Cardiac muscle cell (in vitro differentiated cells and primary cell): ENCODE measurements around the gene PDCD2L. TPM values are rescaled to one million over a fixed set of nuclear protein-coding genes. Genes with fewer than 3 reads are reported as not detected.
A peak's percentile ranks its signal among the peaks of the same experiment; 100 is the strongest.

ENCODE experiments used
- DNase-seq, 2 donors: peaks; one replicate each; pipeline versions ENCODE4 v3.0.0 to v3.0.0-alpha.2; 2010 to 2017; ENCODE audit warnings: low read depth in 1 of 2, low spot score in 1 of 2
- H3K27ac ChIP-seq: fragments of 200-600 bp; sonication (generic); 2 replicates; pipeline ENCODE4 v1.5.1; 2016
- H3K27me3 ChIP-seq: fragments of 200-600 bp; sonication (generic); 2 replicates; pipeline ENCODE4 v1.6.0; 2016; ENCODE audit warnings: control low read depth
- H3K36me3 ChIP-seq: fragments of 200-600 bp; sonication (generic); 2 replicates; pipeline ENCODE4 v1.5.1; 2016; ENCODE audit warnings: control low read depth
- H3K4me1 ChIP-seq: fragments of 200-600 bp; sonication (generic); 2 replicates; pipeline ENCODE4 v1.8.1; 2017; ENCODE audit warnings: low read depth, mild to moderate bottlenecking, mixed run types
- H3K4me3 ChIP-seq: fragments of 200-600 bp; sonication (generic); 2 replicates; pipeline ENCODE4 v1.5.1; 2016; ENCODE audit warnings: mild to moderate bottlenecking
- H3K9me3 ChIP-seq: fragments of 200-600 bp; sonication (generic); 2 replicates; pipeline ENCODE4 v1.5.1; 2017; ENCODE audit warnings: low read depth, mild to moderate bottlenecking, control low read depth
- CTCF ChIP-seq: IDR thresholded peaks from 2 replicates; pipeline ENCODE4 v1.5.1; 2012; ENCODE audit warnings: low read depth, mild to moderate bottlenecking, low read length
- polyA plus RNA-seq: library from polyadenylated mRNA; unstranded; fragments of >200 nt; fragmentation: Nextera tagmentation; extraction: Ambion mirVana; gene quantifications from 2 replicates; pipeline ENCODE4 v1.2.1, GENCODE V29; 2016
- total RNA-seq: library from RNA; depleted of rRNA; stranded (reverse); fragments of >200 nt; gene quantifications from 2 replicates; pipeline ENCODE4 v1.2.3, GENCODE V29; 2016

The PDCD2L gene
- total and polyA plus RNA-seq, 2 experiments from 2014 or later, result 14.9 to 37.6 TPM

DNA sequence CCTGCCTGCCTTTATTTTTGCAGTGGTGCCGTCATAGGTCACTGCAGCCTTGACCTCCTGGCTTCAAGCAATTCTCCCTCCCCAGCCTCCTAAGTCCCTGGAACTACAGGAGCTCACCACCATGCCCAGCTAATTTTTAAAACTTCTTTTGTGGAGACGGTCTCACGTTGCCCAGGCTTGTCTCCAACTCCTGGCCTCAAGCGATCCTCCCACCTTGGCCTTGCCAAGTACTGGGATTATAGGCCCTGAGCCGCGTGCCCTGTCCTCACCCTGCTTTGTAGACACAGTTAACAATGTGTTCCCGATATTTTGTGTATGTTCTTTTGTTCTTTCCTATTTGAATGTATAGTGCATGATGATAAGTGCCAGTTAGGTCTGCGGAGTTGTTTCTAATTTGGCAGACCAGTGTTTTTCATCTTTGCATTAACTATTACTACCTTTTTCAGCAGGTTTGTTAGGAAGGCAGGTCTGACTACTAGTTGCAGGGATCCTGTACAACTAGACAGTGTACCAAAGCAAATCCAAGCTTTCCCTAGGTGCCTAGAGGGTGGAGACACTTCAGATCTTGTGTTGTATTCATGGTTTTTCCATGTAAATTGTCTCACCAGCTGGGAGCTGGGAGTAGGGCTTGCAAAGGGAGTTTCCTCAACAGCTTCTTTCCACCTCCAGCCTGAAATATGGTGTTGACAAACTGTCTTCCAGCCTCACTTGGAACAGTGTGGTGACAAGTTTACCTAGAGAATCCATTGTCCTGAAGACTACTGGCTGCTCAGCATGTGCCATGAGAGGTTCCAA is 67.9 kb downstream of the PDCD2L start:
- peak overlapping the region; percentile 14 for H3K27ac ChIP-seq
- H3K4me3 ChIP-seq, result no peak overlapping the region
- H3K27me3 ChIP-seq, result no peaks in the 10 kb centered on the region
- no peak for TF ChIP-seq CTCF
- no peaks in the 10 kb centered on the region for H3K9me3 ChIP-seq
- H3K4me1 ChIP-seq, result no peaks in the 10 kb centered on the region
- DNase-seq, result no peak
- peaks cover 48% of the 10 kb centered on the region for H3K36me3 ChIP-seq

DNA sequence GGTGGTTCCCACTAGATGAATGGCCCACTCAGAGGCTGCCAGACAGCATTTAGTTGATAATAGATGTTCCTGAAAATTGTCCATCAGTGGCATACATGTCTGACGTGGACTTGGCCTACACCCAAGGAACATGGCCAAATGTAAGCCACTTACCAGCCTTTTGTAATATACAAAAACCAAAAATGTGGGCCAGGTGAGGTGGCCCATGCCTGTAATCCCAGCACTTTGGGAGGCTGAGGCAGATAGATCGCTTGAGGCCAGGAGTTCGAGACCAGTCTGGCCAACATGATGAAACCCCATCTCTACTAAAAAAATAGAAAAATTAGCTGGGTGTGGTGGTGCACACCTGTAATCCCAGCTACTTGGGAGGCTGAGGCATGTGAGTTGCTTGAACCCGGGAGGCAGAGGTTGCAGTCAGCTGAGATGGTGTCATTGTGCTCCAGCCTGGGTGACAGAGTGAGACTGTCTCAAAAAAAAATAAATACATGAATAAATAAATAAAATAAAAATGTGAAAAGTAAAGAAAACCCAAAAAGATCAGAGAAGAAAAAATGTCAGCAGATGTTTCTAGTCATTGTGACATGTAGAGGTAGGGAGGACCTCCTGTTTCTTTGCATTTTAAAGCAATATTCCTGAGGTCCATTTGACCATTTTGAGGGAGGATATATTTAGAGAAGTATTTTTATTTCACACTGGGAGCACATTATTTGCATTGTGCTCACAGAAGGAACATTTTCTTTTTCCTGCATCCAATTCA is 70.2 kb downstream of the PDCD2L start:
- DNase-seq, result no peak
- Histone ChIP-seq H3K4me3 (no peak overlapping the region), H3K36me3 (peaks cover 26% of the 10 kb centered on the region), H3K4me1 (no peaks in the 10 kb centered on the region), H3K27me3 (no peaks in the 10 kb centered on the region), H3K9me3 (no peaks in the 10 kb centered on the region), H3K27ac (no peak overlapping the region)
- no peak for TF ChIP-seq CTCF

DNA sequence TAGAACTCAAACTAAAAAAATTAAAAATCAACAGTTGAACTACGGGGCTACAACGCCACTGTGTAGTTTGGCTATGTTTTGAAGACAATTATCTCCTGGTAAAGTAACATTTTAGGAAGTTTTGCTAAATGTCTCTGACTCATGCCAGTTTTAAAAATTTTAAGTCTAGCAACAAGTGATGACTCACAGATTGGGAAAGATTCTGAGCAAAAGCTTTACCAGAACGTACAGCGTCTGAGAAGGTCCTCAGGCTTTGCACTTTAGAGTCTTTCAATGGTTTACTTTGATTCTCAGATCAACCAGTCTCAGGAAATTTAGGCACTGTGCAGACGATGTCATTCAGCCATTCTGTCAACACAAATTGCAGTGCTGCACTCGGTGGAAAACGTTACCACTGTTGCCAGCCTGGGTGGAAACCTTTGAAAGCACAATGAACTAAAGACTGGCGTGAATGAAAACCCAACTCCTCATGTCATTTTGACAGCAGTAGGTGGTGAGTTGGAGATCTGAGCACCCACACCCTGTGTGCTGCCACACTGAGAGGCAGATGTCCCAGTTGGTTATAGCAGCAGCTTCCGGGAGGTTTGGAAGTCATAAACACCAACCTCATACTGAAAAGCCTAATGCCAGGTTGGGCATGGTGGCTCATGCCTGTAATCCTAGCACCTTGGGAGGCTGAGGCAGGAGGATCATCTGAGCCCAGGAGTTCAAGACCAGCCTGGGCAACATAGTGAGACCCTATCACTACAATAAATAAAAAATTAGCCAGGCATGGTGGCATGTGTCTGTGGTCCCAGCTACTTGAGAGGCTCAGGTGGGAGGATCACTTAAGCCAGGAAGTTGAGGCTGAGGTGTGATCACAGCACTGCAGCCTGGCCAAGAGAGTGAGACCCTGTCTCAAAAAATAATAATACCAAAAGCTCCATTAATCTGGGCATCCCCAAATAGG is 71.1 kb downstream of the PDCD2L start:
- Histone ChIP-seq H3K4me1 (no peaks in the 10 kb centered on the region), H3K36me3 (peaks cover 21% of the 10 kb centered on the region), H3K9me3 (no peaks in the 10 kb centered on the region), H3K4me3 (no peak overlapping the region), H3K27me3 (no peaks in the 10 kb centered on the region), H3K27ac (no peak overlapping the region)
- TF ChIP-seq CTCF, result no peak
- DNase-seq, result peak in 1 of 2 donors; percentile 85

Other genes starting within 250 kb of the PDCD2L start
- gene LSM14A, start 231.9 kb upstream of the PDCD2L start, total RNA-seq, result 115 and 203 TPM in 2 replicates
- gene LSM14A, start 231.9 kb upstream of the PDCD2L start, polyA plus RNA-seq, result 88.5 and 133 TPM in 2 replicates
- gene GARRE1, start 149.8 kb upstream of the PDCD2L start, total RNA-seq, result 21.6 and 28.6 TPM in 2 replicates
- 7.9 and 15.1 TPM in 2 replicates for gene GARRE1, start 149.8 kb upstream of the PDCD2L start, polyA plus RNA-seq
- gene GPI, start 39.2 kb upstream of the PDCD2L start, total RNA-seq, result 618 and 670 TPM in 2 replicates
- 791 and 862 TPM in 2 replicates for gene GPI, start 39.2 kb upstream of the PDCD2L start, polyA plus RNA-seq
- gene UBA2, start 24.0 kb downstream of the PDCD2L start, total RNA-seq, result 118 and 121 TPM in 2 replicates
- 71.9 and 95.3 TPM in 2 replicates for gene UBA2, start 24.0 kb downstream of the PDCD2L start, polyA plus RNA-seq
- 29.2 and 29.4 TPM in 2 replicates for gene WTIP, start 77.4 kb downstream of the PDCD2L start, total RNA-seq
- gene WTIP, start 77.4 kb downstream of the PDCD2L start, polyA plus RNA-seq, result 12.8 and 13.6 TPM in 2 replicates